ENCODE data around the gene RBM33. TPM values are rescaled to one million over a fixed set of nuclear protein-coding genes. Genes with fewer than 3 reads are reported as not detected.

The RBM33 gene
- total RNA-seq, 2 experiments from 2014 or later, result 69.8 to 74.6 TPM

- Mint-ChIP-seq H3K27ac (peak overlapping the region; percentile 97), H3K36me3 (peaks cover 69% of the 10 kb centered on the region), H3K4me1 (peaks cover 46% of the 10 kb centered on the region), H3K27me3 (no peaks in the 10 kb centered on the region), H3K9me3 (peaks cover 19% of the 10 kb centered on the region), H3K4me3 (peak overlapping the region; percentile 96)
- no peak for DNase-seq
These were observed 1.2 kb downstream of the RBM33 start for GRCh38 chr7:155645662-155646061.

GRCh38 chr7:155646669-155647068 lies 2.2 kb downstream of the RBM33 start:
- Mint-ChIP-seq H3K4me1 (peaks cover 55% of the 10 kb centered on the region), H3K36me3 (peaks cover 68% of the 10 kb centered on the region), H3K27ac (no peak overlapping the region), H3K27me3 (no peaks in the 10 kb centered on the region), H3K9me3 (peaks cover 19% of the 10 kb centered on the region), H3K4me3 (peak overlapping the region; percentile 96)
- DNase-seq, result no peak

- H3K27ac Mint-ChIP-seq, result no peak overlapping the region
- no peaks in the 10 kb centered on the region for H3K27me3 Mint-ChIP-seq
- H3K4me1 Mint-ChIP-seq, result peaks cover 62% of the 10 kb centered on the region
- DNase-seq, result no peak
- peaks cover 64% of the 10 kb centered on the region for H3K36me3 Mint-ChIP-seq
- peaks cover 19% of the 10 kb centered on the region for H3K9me3 Mint-ChIP-seq
- no peak overlapping the region for H3K4me3 Mint-ChIP-seq
These were observed 2.8 kb downstream of the RBM33 start for GRCh38 chr7:155647302-155647701.

DNA sequence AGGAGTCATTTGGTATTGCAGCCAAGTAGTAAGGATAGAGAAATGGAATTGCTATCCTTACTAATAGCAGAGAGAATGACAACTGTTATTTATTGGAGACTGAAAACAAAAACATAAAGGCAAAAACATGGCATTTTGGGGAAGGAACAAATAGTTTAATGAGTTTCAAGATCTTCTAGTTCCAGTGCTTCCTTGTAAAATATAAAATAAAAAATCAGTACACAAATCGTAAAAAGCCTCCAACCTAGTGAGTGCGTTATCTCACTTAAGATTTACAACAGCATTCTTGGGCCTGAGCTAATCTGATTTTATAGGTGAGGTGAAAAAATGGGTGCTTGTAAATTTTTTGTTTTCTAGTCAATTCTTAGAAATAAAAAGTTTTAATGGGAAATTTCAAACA lies 3.3 kb downstream of the RBM33 start:
- Mint-ChIP-seq H3K27ac (no peak overlapping the region), H3K27me3 (no peaks in the 10 kb centered on the region), H3K9me3 (peaks cover 19% of the 10 kb centered on the region), H3K36me3 (peaks cover 68% of the 10 kb centered on the region), H3K4me3 (no peak overlapping the region), H3K4me1 (peaks cover 66% of the 10 kb centered on the region)
- no peak for DNase-seq

- no peak overlapping the region for H3K27ac Mint-ChIP-seq
- no peak overlapping the region for H3K4me3 Mint-ChIP-seq
- H3K9me3 Mint-ChIP-seq, result peaks cover 19% of the 10 kb centered on the region
- H3K36me3 Mint-ChIP-seq, result peaks cover 64% of the 10 kb centered on the region
- H3K4me1 Mint-ChIP-seq, result peaks cover 67% of the 10 kb centered on the region
- H3K27me3 Mint-ChIP-seq, result no peaks in the 10 kb centered on the region
- DNase-seq, result no peak
These were observed 4.4 kb downstream of the RBM33 start for GRCh38 chr7:155648752-155649339.

DNA sequence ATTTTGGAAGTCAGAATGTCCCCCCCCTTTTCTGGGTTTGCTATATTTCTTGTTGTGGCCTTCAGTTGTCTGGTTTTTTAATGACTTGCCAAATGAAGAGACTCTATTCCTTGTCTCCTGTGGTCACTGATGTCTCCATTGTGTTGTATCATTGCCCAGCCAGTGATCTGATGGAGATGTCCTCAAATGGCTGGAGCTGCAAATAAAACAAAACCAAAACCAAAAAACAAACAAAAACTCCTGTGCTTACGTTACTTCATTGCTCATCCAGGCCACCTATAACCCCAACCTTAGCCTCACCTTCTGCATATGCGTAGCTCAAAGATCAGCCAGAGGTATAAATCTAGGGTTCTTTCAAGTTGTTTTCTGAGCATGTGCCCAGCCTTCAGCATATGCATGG lies 5.1 kb downstream of the RBM33 start:
- peaks cover 74% of the 10 kb centered on the region for H3K4me1 Mint-ChIP-seq
- no peak overlapping the region for H3K27ac Mint-ChIP-seq
- DNase-seq, result no peak
- no peaks in the 10 kb centered on the region for H3K27me3 Mint-ChIP-seq
- H3K9me3 Mint-ChIP-seq, result peaks cover 19% of the 10 kb centered on the region
- no peak overlapping the region for H3K4me3 Mint-ChIP-seq
- H3K36me3 Mint-ChIP-seq, result peaks cover 66% of the 10 kb centered on the region

GRCh38 chr7:155652156-155653114 lies 8.0 kb downstream of the RBM33 start:
- Mint-ChIP-seq H3K27ac (no peak overlapping the region), H3K9me3 (peaks cover 20% of the 10 kb centered on the region), H3K4me3 (no peak overlapping the region), H3K36me3 (peaks cover 54% of the 10 kb centered on the region), H3K4me1 (peaks cover 70% of the 10 kb centered on the region), H3K27me3 (no peaks in the 10 kb centered on the region)
- DNase-seq, result no peak

- Mint-ChIP-seq H3K27me3 (no peaks in the 10 kb centered on the region), H3K36me3 (peaks cover 44% of the 10 kb centered on the region), H3K4me3 (no peak overlapping the region), H3K27ac (no peak overlapping the region), H3K4me1 (peaks cover 65% of the 10 kb centered on the region), H3K9me3 (peaks cover 12% of the 10 kb centered on the region)
- no peak for DNase-seq
These were observed 9.3 kb downstream of the RBM33 start for GRCh38 chr7:155653803-155654202.

DNA sequence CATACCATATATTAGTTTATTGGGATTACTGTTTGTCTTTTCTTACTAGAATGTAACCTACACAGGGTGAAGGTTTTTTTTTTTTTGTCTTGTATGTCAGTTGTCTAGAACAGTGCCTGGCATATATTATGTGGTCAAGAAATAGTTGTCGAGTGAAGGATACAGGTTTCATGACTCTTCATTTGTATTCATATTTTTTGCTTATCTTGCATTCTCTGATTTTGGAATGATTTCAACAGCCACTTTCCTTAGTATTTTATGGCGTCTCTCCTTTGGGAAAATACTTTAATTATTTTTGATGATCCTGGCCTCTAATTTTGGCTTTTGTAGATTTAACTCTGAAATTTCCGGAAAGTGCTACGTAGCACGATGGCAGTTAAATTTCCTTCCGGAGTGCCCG lies 12.4 kb downstream of the RBM33 start:
- peaks cover 6% of the 10 kb centered on the region for H3K9me3 Mint-ChIP-seq
- no peaks in the 10 kb centered on the region for H3K27me3 Mint-ChIP-seq
- peaks cover 35% of the 10 kb centered on the region for H3K36me3 Mint-ChIP-seq
- H3K27ac Mint-ChIP-seq, result no peak overlapping the region
- H3K4me3 Mint-ChIP-seq, result no peak overlapping the region
- DNase-seq, result no peak
- peaks cover 58% of the 10 kb centered on the region for H3K4me1 Mint-ChIP-seq

- peaks cover 29% of the 10 kb centered on the region for H3K36me3 Mint-ChIP-seq
- H3K27ac Mint-ChIP-seq, result peak overlapping the region; percentile 74
- H3K9me3 Mint-ChIP-seq, result peaks cover 6% of the 10 kb centered on the region
- no peak overlapping the region for H3K4me3 Mint-ChIP-seq
- DNase-seq, result no peak
- H3K4me1 Mint-ChIP-seq, result peaks cover 61% of the 10 kb centered on the region
- H3K27me3 Mint-ChIP-seq, result no peaks in the 10 kb centered on the region
These were observed 15.7 kb downstream of the RBM33 start for GRCh38 chr7:155660059-155660757.

DNA sequence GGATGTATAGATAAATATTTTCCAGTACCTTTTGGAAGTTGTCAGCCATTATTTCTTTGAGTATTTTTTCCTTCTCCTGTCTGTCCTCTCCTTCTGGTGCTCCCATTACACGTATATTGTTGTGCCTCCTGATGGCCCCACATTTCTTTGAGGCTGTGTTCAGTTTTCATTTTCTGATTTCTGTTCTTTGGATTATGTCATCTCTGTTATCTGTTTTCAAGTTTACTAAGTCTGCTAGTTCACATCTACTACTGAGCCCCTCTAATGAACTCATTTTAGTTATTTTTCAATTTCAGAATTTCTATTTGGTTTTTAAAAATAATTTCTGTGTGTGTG lies 16.3 kb downstream of the RBM33 start:
- H3K4me3 Mint-ChIP-seq, result no peak overlapping the region

GRCh38 chr7:155662343-155663043 lies 18.0 kb downstream of the RBM33 start:
- Mint-ChIP-seq H3K27ac (no peak overlapping the region), H3K36me3 (peaks cover 33% of the 10 kb centered on the region), H3K27me3 (no peaks in the 10 kb centered on the region), H3K9me3 (peaks cover 4% of the 10 kb centered on the region), H3K4me3 (no peak overlapping the region), H3K4me1 (peaks cover 70% of the 10 kb centered on the region)
- no peak for DNase-seq

More for the DNA sequence above, 16.3 kb downstream of the RBM33 start:
- Mint-ChIP-seq H3K27ac (peak overlapping the region; percentile 74), H3K27me3 (no peaks in the 10 kb centered on the region), H3K4me1 (peaks cover 66% of the 10 kb centered on the region), H3K9me3 (peaks cover 6% of the 10 kb centered on the region), H3K36me3 (peaks cover 34% of the 10 kb centered on the region)
- no peak for DNase-seq

DNA sequence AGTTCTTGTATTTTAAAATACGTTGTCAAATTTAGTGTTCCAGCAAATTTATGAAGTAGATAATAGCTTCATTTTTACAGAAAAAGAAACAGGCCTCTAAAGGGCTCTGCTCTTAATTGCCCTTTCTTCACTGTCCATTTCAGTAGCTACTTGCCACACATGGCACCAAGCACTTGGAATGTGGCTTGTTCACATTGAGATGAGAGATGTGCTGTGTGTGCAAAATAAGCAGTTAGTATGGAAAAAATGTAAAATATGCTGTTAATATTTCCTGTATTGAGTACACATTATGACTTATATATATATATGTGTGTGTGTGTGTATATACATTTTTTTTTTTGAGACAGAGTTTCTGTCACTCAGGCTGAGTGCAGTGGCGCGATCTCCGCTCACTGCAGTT lies 19.5 kb downstream of the RBM33 start:
- Mint-ChIP-seq H3K4me1 (peaks cover 76% of the 10 kb centered on the region), H3K27ac (no peak overlapping the region), H3K4me3 (no peak overlapping the region), H3K36me3 (peaks cover 32% of the 10 kb centered on the region), H3K9me3 (peaks cover 4% of the 10 kb centered on the region), H3K27me3 (no peaks in the 10 kb centered on the region)
- DNase-seq, result no peak

GRCh38 chr7:155665079-155665956 lies 20.9 kb downstream of the RBM33 start:
- H3K4me3 Mint-ChIP-seq, result no peak overlapping the region
- H3K4me1 Mint-ChIP-seq, result peaks cover 73% of the 10 kb centered on the region
- DNase-seq, result no peak
- no peaks in the 10 kb centered on the region for H3K9me3 Mint-ChIP-seq
- H3K27ac Mint-ChIP-seq, result peak overlapping the region; percentile 43
- peaks cover 21% of the 10 kb centered on the region for H3K36me3 Mint-ChIP-seq
- H3K27me3 Mint-ChIP-seq, result no peaks in the 10 kb centered on the region
